Spleen (tissue), 11 donors: Measurements from ENCODE around the gene KCNK7. TPM values are rescaled to one million over a fixed set of nuclear protein-coding genes. Genes with fewer than 3 reads are reported as not detected.

Source experiments
- DNase-seq: peaks from one replicate; pipeline ENCODE4 v3.0.0-alpha.2; 2020
- H3K27ac ChIP-seq, 8 donors: fragments of 200-600 bp; sonication (generic) in 7 of 8; 1 replicate in 4 of 8; 2 replicates in 4 of 8; pipeline versions ENCODE4 v1.5.0 to v1.8.0; 2016 to 2021; ENCODE audit warnings: inconsistent platforms in 4 of 8, mild to moderate bottlenecking in 4 of 8, moderate library complexity in 1 of 8
- H3K27me3 ChIP-seq, 7 donors: fragments of 200-600 bp; sonication (generic) in 6 of 7; replicated peaks in 1 of 7; 1 replicate in 4 of 7; 2 replicates in 3 of 7; pipeline versions ENCODE4 v1.5.0 to v1.8.0; 2016 to 2021; ENCODE audit warnings: inconsistent platforms in 3 of 7, mild to moderate bottlenecking in 1 of 7
- H3K36me3 ChIP-seq, 6 donors: fragments of 200-600 bp; sonication (generic) in 5 of 6; 1 replicate in 4 of 6; 2 replicates in 2 of 6; pipeline versions ENCODE4 v1.5.0 to v1.8.0; 2016 to 2021; ENCODE audit warnings: inconsistent platforms in 2 of 6
- H3K4me1 ChIP-seq, 6 donors: fragments of 200-600 bp; sonication (generic) in 5 of 6; 1 replicate in 3 of 6; 2 replicates in 3 of 6; pipeline versions ENCODE4 v1.5.0 to v1.8.0; 2016 to 2021; ENCODE audit warnings: inconsistent platforms in 3 of 6
- H3K4me3 ChIP-seq, 8 donors: fragments of 200-600 bp; sonication (generic) in 7 of 8; 1 replicate in 4 of 8; 2 replicates in 4 of 8; pipeline versions ENCODE4 v1.5.0 to v1.8.0; 2016 to 2021; ENCODE audit warnings: inconsistent platforms in 4 of 8, mild to moderate bottlenecking in 4 of 8, moderate library complexity in 2 of 8
- H3K9me3 ChIP-seq, 8 donors: fragments of 200-600 bp; sonication (generic) in 7 of 8; 1 replicate in 4 of 8; 2 replicates in 4 of 8; pipeline versions ENCODE4 v1.5.0 to v1.8.0; 2016 to 2021; ENCODE audit warnings: inconsistent platforms in 4 of 8
- CTCF ChIP-seq, 11 experiments: fragments of 200-600 bp in 7 of 11; fragments of 450-650 bp in 4 of 11; sonication (generic) in 4 of 11; IDR thresholded peaks in 8 of 11; conservative IDR thresholded peaks in 3 of 11; 1 replicate in 7 of 11; 2 replicates in 4 of 11; pipeline versions ENCODE4 v1.4.0 to v1.8.0; 2016 to 2021; ENCODE audit warnings: antibody characterized with exemption in 11 of 11, inconsistent platforms in 4 of 11, mild to moderate bottlenecking in 1 of 11
- POLR2A ChIP-seq, 3 donors: fragments of 450-650 bp; IDR thresholded peaks; one replicate each; pipeline ENCODE4 v1.5.1; 2017; ENCODE audit warnings: antibody characterized with exemption in 3 of 3, mild to moderate bottlenecking in 1 of 3
- POLR2AphosphoS5 ChIP-seq, 3 donors: sonication (generic); formaldehyde crosslinking; IDR thresholded peaks; one replicate each; pipeline ENCODE4 v1.5.1; 2017; ENCODE audit warnings: antibody characterized with exemption in 3 of 3
- WGBS, 5 donors: extraction: QIAGEN DNeasy Blood & Tissue Kit in 3 of 5; methylation state at CpG; one replicate each; pipeline versions ENCODE4 v1.1.5 to v1.1.7; 2013 to 2018; 5-methylcytosine and 5-hydroxymethylcytosine counted together
- intact Hi-C: fragments of 100-400 bp; cut with DNase I; formaldehyde crosslinking; loops from one replicate; pipeline ENCODE4 v1.15.0; 2023; ENCODE audit warnings: low total_unique reads
- polyA plus RNA-seq, 3 donors: library from polyadenylated mRNA; stranded (reverse); fragments of 200-250 nt; gene quantifications; one replicate each; pipeline ENCODE4 v1.2.1, GENCODE V29; 2013
- total RNA-seq, 7 donors: library from RNA; depleted of rRNA in 3 of 7; stranded (reverse); fragments of >200 nt in 3 of 7; fragmentation: NEBNext Ultra II Directional in 4 of 7; extraction: Animal tissue kit (Norgen Biotek cat#: 25700) in 4 of 7; gene quantifications; one replicate each; pipeline versions ENCODE4 v1.1.0 to v1.2.1, GENCODE V29; 2016 to 2021
- donor health status: healthy with polysubstance abuse.
- donor health status: DM: no; HTN: no; CAD: no; lungs with moderate emphysema.
- donor health status: DM: no; HTN: no; CAD: no.
- donor health status: Bipolar disorder and iron deficiency.
- donor health status: healthy.
- donor health status: DM: no; HTN: no; CAD: no.
- donor health status: DM: yes; HTN: yes; CAD: no.

The KCNK7 gene
- total and polyA plus RNA-seq, 10 donors: 0.63 to 6.2 (median 1.8) TPM

- DNase-seq: peak; percentile 94
- 42 to 58% (median 48%) methylated on average over 10 to 17 of the region's 17 CpGs for WGBS, 5 donors
- Histone ChIP-seq H3K9me3 (no peaks in the 10 kb centered on the region), H3K36me3 (peaks cover 0 to 7% (median 0%) of the 10 kb centered on the region in 6 donors), H3K27me3 (no peaks in the 10 kb centered on the region), H3K27ac (peak overlapping the region in 4 of 8 donors; percentile 27 to 91 (median 70)), H3K4me3 (peak overlapping the region in 1 of 8 donors; percentile 9), H3K4me1 (peaks cover 57 to 88% (median 79%) of the 10 kb centered on the region in 6 donors)
- TF ChIP-seq POLR2A (IDR thresholded peaks at IDR 0.05) (no peak), CTCF (IDR thresholded peaks at IDR 0.05 in 8 of 11, conservative IDR thresholded peaks at IDR 0.05 in 3 of 11) (peak; percentile 24 to 88 (median 65)), POLR2AphosphoS5 (IDR thresholded peaks at IDR 0.05) (peak; percentile 76 to 83 (median 77))
- intact Hi-C loops: no loop called here
These were observed 43.8 kb downstream of the KCNK7 start for GRCh38 chr11:65551572-65552387.

GRCh38 chr11:65549096-65549495 lies 46.5 kb downstream of the KCNK7 start:
- DNase-seq: no peak
- Histone ChIP-seq H3K9me3 (no peaks in the 10 kb centered on the region), H3K4me1 (peaks cover 35 to 79% (median 66%) of the 10 kb centered on the region in 6 donors), H3K27ac (peak overlapping the region in 1 of 8 donors; percentile 89), H3K4me3 (no peak overlapping the region), H3K36me3 (peaks cover 0 to 7% (median 0%) of the 10 kb centered on the region in 6 donors), H3K27me3 (no peaks in the 10 kb centered on the region)
- no peak for TF ChIP-seq POLR2AphosphoS5 (IDR thresholded peaks at IDR 0.05)
- no peak for TF ChIP-seq POLR2A (IDR thresholded peaks at IDR 0.05)
- no peak for TF ChIP-seq CTCF (IDR thresholded peaks at IDR 0.05 in 8 of 11, conservative IDR thresholded peaks at IDR 0.05 in 3 of 11)
- 90 to 98% (median 93%) methylated on average over 3 of the region's 3 CpGs for WGBS, 5 donors
- intact Hi-C loops: no loop called here

GRCh38 chr11:65548395-65548794 lies 47.2 kb downstream of the KCNK7 start:
- no peak for TF ChIP-seq POLR2AphosphoS5 (IDR thresholded peaks at IDR 0.05)
- TF ChIP-seq POLR2A (IDR thresholded peaks at IDR 0.05): no peak
- no peak for TF ChIP-seq CTCF (IDR thresholded peaks at IDR 0.05 in 8 of 11, conservative IDR thresholded peaks at IDR 0.05 in 3 of 11)
- peaks cover 29 to 72% (median 59%) of the 10 kb centered on the region in 6 donors for H3K4me1 ChIP-seq
- no peak for DNase-seq
- peaks cover 0 to 7% (median 0%) of the 10 kb centered on the region in 6 donors for H3K36me3 ChIP-seq
- WGBS, 5 donors: 89 to 95% (median 89%) methylated on average over 3 of the region's 3 CpGs
- H3K4me3 ChIP-seq: no peak overlapping the region
- H3K9me3 ChIP-seq: no peaks in the 10 kb centered on the region
- peak overlapping the region in 3 of 8 donors; percentile 82 to 89 (median 85) for H3K27ac ChIP-seq
- intact Hi-C loops: no loop called here
- no peaks in the 10 kb centered on the region for H3K27me3 ChIP-seq
